Brain microvascular endothelial cell (primary cell): ENCODE data around the gene CCL2.

Source experiments
- DNase-seq: peaks from one replicate; pipeline ENCODE4 v3.0.0-alpha.2; 2020
- H3K27ac ChIP-seq: fragments of 250-450 bp; sonication (Bioruptor Pico); 2 replicates; pipeline ENCODE4 v1.5.1; 2020; ENCODE audit warnings: mild to moderate bottlenecking, moderate library complexity
- H3K27me3 ChIP-seq: fragments of 250-450 bp; sonication (Bioruptor Pico); replicated peaks from 2 replicates; pipeline ENCODE4 v1.5.1; 2020; ENCODE audit warnings: mild to moderate bottlenecking
- H3K36me3 ChIP-seq: fragments of 250-450 bp; sonication (Bioruptor Pico); replicated peaks from 2 replicates; pipeline ENCODE4 v1.5.1; 2020; ENCODE audit warnings: mild to moderate bottlenecking
- H3K4me3 ChIP-seq: 2 replicates; pipeline ENCODE4 v1.5.1; 2011; ENCODE audit warnings: low read depth, mild to moderate bottlenecking, control low read depth, low read length, moderate library complexity
- in situ Hi-C: cut with HindIII; loops from 2 replicates; pipeline ENCODE4 v1.10.0; 2017; ENCODE audit warnings: low sequenced_read_pairs, low pct_ligation_motif_present
- TF ChIP-seq, protein P1 (sequence below): IDR thresholded peaks from 2 replicates; pipeline ENCODE4 v1.5.1; 2011; ENCODE audit warnings: low read depth, mild to moderate bottlenecking, moderate library complexity, low read length, control low read depth, inconsistent platforms; ENCODE audit errors: missing control alignments

Gene CCL2

DNA sequence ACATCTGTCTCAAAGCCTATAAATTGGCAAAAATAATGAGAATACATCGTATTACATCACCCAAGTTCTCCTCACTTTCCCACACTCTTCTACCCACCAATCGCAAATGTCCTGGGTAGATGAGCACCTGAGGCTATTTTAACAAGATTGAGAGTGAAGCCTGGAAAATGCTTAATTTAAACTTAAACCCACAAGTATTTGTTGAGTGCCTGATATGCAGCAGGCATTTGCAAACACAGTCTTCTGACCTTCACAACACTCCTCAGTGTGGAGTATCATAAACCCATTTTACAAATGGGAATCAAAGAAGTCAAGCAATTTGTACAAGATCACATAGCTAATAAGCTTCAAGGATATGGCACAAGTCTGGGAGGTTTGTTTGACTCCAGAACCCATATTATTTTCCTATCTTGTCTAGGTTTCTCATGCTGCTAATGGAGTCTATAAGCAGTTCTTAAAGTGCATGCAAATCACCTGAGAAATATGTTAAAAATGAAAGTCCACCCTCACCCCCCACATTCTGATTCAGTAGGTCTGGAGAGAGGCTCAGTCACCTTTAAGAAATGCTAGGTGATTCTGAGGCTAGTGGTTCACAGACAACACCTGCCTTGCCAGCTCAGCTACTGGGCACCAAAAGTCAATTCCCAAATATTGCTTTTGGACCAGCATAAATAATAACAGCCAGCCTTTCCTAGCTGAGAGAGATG is 34.9 kb upstream of the CCL2 start:
- TF ChIP-seq, protein P1, sequence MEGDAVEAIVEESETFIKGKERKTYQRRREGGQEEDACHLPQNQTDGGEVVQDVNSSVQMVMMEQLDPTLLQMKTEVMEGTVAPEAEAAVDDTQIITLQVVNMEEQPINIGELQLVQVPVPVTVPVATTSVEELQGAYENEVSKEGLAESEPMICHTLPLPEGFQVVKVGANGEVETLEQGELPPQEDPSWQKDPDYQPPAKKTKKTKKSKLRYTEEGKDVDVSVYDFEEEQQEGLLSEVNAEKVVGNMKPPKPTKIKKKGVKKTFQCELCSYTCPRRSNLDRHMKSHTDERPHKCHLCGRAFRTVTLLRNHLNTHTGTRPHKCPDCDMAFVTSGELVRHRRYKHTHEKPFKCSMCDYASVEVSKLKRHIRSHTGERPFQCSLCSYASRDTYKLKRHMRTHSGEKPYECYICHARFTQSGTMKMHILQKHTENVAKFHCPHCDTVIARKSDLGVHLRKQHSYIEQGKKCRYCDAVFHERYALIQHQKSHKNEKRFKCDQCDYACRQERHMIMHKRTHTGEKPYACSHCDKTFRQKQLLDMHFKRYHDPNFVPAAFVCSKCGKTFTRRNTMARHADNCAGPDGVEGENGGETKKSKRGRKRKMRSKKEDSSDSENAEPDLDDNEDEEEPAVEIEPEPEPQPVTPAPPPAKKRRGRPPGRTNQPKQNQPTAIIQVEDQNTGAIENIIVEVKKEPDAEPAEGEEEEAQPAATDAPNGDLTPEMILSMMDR = no peak
- in situ Hi-C loops = no loop called here
- no peaks in the 10 kb centered on the region for H3K27me3 ChIP-seq
- no peaks in the 10 kb centered on the region for H3K36me3 ChIP-seq
- no peak for DNase-seq
- H3K27ac ChIP-seq = no peak overlapping the region
- no peak overlapping the region for H3K4me3 ChIP-seq

DNA sequence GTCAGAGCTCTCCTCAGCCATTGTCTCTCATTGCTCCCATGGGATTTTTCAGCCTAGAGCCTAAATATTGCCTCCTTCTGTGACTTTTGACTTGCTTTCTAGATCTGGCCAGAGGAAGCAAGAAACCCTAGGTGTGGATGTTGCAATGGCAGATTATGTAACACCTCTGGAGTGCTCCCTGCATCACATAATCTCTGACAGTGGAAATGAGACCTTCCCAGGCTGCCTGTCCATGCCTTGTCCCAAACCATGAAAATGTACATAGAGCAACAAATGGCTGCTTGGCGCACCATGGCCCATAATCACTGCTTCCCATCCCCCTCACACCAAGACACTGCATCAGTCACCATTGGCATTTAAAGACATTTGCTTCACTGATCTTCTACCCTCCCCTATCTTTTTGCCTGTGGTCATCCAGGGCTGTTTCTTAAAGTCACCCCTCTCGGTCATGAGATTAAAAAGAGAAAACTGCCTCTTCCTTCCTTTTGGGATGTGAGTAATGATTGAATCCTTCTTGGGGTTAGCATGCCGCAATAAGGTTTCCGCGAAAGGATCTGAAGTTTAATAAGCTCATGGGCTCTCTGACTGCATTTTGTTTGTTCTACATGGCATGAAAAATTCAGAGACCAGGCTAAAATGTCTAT is 34.2 kb upstream of the CCL2 start:
- DNase-seq = no peak
- in situ Hi-C loops = no loop called here
- Histone ChIP-seq H3K4me3 (no peak overlapping the region), H3K27me3 (no peaks in the 10 kb centered on the region), H3K36me3 (no peaks in the 10 kb centered on the region), H3K27ac (no peak overlapping the region)
- TF ChIP-seq, protein P1 = no peak

DNA sequence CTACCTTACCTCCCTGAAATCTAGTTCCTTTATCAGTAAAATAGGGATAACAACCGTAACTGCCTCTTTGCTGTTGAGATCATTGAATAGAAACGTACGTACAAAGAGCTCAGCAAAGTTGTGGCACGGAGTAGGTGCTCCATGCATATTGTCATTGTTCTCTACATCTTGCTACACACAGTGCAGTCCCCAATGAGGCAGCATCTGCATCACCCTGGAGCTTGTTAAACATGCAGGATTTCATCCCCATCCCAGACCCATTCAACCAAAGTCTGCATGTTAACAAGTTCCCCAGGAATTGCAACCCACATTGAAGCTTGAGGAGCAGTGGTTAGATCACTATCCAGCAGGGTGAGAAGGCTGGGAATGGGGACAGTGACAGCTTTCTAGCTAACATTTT is 33.7 kb upstream of the CCL2 start:
- Histone ChIP-seq H3K27me3 (no peaks in the 10 kb centered on the region), H3K36me3 (no peaks in the 10 kb centered on the region), H3K4me3 (no peak overlapping the region), H3K27ac (no peak overlapping the region)
- no peak for DNase-seq
- TF ChIP-seq, protein P1 = no peak
- in situ Hi-C loops = no loop called here

- Histone ChIP-seq H3K36me3 (no peaks in the 10 kb centered on the region), H3K27ac (no peak overlapping the region), H3K27me3 (no peaks in the 10 kb centered on the region), H3K4me3 (no peak overlapping the region)
- TF ChIP-seq, protein P1 = no peak
- in situ Hi-C loops = no loop called here
- no peak for DNase-seq
Measured at GRCh38 chr17:34222722-34223497, 32.2 kb upstream of the CCL2 start.

DNA sequence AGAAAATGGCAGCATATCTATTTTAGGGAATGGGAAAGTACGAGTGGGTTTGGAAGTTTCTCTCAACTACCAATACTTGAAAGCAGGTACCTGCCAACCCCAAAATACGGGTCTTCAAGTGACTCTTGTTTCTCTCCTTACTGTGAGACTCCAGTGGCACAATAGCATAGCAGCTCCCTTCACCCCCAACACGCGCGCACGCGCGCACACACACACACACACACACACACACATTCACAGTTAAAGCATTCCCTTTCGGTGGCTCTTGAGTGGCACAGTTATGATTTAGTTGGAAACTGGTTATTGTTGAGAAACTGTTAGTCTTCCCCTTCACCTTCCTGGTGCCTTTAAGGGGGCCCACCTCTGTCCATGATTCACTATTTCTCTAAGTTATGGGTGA is 30.0 kb upstream of the CCL2 start:
- in situ Hi-C loops = no loop called here
- TF ChIP-seq, protein P1 = no peak
- no peak overlapping the region for H3K4me3 ChIP-seq

More for the DNA sequence above, 30.0 kb upstream of the CCL2 start:
- H3K36me3 ChIP-seq = no peaks in the 10 kb centered on the region
- DNase-seq = no peak
- H3K27ac ChIP-seq = no peak overlapping the region
- H3K27me3 ChIP-seq = no peaks in the 10 kb centered on the region
